ENCODE results near the gene PAFAH1B1.

PAFAH1B1 gene

DNA sequence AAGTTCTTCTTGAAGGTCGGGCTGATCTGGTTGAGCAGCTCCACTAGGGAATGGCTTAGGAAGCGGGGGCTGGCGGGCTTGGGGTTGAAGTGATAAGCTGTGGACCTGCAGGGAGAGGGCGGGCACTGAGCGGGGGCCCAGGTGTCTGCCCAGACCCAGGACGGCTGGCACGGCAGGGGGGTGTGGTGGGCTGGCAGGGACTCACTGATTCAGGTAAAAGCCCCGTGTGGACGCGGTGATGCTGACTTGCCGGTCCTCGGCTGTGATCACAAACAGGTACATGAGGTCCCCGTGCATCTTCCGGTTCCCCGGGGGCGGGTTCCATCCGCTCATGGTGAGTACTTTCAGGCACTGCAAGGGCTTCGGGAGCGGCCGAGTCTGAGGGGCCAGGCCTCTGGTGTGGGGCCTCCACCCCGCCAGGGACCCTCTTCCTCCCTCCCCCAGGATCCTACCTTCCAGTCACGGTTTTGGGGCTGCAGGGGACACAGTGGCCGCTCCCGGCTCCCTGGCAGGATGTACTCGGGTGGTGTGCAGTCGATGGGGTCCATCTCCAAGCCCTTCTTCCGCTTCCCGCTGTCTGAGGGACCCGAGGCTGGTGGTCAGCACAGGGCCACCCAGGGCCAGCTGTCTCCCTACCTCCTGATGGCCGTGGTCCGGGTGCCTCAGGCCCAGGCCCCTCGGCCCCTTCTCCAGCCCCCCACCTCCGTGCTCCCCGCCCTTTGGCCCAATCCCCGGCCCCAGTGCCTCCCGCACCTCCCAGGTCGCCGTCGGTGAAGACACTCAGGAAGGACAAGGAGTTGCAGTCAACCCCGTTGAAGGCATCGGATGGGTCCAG, 107.9 kb downstream of the PAFAH1B1 start:
- in situ Hi-C loops (cut with HindIII; ENCODE audit: low sequenced_read_pairs) = no loop called here

DNA sequence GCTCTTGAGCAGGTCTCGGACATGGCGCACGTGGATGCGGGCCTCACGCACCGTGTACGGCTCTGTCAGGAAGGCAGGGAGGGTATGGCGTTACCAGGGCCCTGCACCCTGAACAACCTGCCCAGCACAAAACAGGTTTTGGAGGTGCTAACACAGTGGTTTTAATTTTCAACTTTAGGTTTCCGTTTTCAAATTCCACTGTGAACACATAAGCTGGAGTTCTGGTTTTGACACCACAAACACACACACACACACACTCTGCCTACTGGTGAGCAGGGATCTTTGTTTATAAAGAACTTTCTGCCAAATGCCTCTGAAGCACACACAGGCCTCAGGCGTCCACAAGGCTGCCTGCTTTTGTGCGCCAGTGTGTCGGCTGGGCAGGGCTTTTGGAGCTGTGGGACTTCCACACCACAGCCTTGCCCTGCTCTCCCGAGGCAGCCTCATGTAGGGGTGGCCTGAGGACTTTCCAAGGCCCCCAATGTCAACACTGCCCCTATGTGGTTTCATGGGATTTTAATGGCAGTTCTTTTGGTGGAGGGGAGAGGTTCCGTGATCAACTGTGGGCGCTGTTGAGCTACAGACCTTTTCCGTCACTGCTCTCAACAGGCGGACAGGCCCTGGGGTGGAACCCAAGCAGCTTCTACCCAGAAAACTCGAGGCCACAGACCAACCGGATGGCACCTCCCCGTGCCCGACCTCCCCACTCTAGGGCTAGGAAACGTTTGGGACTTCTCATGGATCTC, 108.7 kb downstream of the PAFAH1B1 start:
- in situ Hi-C loops (cut with HindIII; ENCODE audit: low sequenced_read_pairs) = no loop called here

DNA sequence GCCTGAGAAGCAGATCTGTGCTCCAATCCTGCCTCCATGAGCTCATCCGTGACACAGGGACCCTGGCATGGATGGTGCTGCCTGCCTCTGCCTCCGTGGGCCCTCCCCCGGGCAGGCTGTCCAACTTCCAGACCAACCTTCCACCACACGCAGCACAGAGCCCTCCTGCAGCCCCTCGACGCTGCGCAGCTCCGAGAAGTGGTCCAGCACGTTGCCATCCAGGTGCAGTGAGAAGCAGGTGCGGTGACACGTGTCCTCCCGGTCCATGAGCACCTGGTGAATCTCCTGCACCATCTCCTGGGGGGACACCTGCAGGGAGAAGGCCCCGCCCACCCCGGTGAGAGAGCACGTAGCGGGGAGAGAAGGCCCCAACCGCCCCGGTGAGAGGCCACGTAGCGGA, 109.7 kb downstream of the PAFAH1B1 start:
- in situ Hi-C loops (cut with HindIII; ENCODE audit: low sequenced_read_pairs) = no loop called here

DNA sequence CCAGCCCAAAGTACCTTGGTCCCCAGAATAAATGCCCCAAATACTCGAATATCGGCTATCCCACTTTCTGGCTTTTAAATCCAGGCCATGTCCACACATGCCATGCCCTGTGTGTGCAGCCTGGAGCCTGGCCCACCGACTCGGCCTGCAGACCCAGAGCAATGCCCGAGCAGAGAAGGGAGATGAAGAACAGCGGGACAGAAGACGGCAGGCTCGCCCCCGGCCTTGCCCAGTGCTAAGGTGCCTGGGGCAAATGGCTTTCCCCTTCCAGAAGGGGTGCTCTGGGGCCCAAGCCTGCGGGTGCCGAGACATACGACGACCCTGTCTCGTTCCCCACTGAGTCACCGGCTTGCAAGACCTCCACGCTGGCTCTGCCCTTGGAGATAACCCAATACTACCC, 110.2 kb downstream of the PAFAH1B1 start:
- in situ Hi-C loops (cut with HindIII; ENCODE audit: low sequenced_read_pairs) = no loop called here

DNA sequence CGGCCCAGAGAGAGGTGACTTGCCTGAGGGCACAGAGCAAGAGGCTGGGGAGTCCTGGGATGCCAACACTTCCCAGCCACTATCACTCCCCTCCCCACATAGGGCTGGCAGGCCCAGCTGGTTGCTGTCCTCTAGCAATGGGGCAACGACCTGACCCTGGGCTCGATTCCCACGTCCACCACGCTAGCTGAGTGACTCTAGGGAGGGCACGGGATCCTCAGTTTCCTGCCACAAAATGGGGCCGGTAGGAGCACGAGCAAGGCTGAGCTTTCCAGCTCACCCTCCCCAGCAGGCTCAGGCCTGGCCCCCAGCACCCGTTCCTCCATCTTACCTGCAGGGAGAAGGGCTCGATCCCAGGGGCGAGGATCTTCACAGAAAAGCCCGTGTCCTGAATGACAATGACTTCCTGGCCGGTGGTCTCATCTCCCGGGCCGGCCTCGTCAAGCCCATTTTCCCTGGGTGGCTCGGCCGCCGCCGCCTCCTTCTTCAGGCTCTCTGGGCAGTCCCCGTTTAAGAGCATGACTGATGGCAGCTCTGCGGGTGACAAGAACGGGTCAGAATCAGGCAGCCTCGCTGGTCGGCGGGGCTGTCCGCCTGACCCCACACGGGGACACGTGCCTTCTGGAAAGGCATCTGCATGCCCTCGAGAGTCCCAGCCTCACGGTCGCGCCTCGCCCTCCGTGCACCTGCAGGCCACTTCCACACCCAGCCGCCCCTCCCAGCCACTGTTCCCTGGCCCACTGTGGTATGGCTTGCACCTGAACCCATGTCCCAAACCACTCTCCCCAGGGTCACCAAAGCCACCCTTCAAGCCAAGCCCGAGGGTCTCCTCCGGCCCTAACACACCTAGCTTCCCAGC, 110.8 kb downstream of the PAFAH1B1 start:
- in situ Hi-C loops (cut with HindIII; ENCODE audit: low sequenced_read_pairs) = no loop called here

DNA sequence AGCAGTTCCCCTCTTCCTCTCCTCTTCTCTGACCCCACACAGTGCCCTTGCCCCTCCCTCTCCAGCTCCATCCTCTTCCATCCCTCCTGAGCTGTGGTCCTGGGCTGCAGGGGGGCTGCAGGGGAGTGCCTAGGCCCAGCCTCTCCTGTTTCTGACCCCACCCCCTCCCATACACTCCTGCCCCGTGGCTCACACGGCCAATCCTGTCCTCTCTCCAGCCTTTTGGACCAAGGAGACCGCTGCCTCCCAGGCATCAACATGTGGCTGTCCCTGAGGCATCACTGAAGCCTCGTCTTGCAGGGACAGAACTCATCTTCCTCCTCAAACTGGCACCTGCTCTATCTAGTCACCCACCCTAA, 111.4 kb downstream of the PAFAH1B1 start:
- in situ Hi-C loops (cut with HindIII; ENCODE audit: low sequenced_read_pairs) = no loop called here

DNA sequence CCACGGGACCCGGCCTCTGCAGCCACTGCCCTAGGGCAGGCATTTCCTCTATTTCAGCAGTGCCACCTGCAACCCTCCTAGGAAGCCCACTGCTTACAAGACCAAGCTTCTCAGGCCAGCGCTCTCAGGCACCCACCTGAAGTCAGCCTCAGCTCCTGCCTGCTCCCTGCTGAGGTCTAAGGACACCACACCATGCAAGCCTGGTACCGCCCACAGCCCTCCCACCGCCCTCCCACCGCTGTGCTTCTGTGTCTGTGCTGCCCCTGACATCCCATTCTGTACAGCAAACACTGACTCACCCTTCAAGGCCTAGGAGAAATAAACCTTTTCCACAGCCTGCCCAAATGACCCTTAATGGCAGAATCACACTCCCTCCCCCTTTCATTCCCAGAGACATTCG, 111.8 kb downstream of the PAFAH1B1 start:
- in situ Hi-C loops (cut with HindIII; ENCODE audit: low sequenced_read_pairs) = no loop called here

DNA sequence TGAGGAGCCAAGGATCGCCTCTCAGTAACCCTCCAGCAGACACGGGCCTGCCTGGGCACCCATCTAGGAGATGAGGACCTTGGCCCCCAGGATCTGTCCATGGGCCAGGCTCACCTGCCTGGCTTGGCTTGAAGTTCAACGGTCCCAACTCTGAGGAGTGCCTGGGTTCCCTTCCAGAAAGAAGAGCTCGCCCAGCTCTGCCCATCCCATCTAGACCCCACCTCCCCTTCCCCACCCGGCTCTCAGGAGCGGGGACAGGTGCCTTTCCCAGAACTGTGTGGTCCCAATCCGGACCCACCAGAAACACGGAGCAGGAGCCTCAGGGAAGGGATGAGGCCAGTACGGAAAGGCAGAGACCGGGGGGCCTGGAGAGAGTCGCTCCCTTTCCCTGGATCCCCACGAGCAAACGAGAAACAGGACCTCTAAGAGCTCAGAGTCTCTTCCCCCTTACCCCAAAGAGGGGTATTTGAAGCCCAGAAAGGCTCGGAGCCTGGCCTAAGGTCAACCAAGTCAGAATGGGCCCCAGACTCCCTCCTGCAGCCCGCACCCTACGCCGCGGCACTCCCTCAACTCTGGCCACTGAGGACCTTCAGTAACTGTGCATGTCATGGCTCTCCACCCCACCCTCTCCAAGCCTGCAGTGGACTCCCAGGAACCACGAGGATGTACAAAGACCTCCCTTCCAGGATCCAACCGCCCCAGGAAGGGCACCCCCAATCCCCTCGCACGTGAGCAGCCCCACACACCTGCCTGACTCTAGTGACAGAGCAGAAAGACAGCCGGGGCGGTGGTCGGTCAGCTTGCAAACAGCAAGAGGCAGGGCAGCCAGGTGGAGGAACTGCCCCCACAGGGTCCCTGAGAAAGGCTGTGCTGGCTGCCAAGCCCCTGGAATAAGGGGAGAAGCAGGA, 112.7 kb downstream of the PAFAH1B1 start:
- in situ Hi-C loops (cut with HindIII; ENCODE audit: low sequenced_read_pairs) = no loop called here

DNA sequence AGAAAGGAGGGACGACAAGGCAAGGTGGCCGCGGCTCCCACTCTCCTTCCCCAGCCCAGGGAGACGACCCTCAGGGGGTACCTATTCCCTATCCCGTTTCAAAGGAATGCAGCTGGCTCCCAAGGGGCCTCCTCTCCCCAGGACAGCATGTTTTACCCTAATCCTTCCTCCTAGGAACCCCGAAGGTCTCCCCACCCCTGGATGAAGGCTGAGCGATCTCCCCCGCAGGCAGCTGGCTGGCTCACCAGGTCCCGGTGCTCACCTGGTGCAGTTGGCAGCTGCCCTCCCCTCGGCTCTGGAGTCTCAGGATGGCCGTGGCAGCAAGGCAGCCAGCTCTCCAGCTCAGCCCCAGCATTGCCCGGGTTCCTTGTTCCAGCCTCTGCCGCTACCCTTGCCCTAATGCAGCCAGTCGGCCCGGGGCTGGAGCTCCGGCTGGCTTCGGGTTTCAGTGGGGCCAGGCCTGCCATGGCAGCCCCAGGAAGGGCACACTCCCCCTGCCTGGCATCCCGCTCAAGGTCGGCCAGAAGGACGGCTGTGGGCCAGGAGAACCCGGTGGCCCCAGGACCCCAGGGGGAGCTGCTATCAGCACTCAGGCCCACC, 113.6 kb downstream of the PAFAH1B1 start:
- in situ Hi-C loops (cut with HindIII; ENCODE audit: low sequenced_read_pairs) = no loop called here

DNA sequence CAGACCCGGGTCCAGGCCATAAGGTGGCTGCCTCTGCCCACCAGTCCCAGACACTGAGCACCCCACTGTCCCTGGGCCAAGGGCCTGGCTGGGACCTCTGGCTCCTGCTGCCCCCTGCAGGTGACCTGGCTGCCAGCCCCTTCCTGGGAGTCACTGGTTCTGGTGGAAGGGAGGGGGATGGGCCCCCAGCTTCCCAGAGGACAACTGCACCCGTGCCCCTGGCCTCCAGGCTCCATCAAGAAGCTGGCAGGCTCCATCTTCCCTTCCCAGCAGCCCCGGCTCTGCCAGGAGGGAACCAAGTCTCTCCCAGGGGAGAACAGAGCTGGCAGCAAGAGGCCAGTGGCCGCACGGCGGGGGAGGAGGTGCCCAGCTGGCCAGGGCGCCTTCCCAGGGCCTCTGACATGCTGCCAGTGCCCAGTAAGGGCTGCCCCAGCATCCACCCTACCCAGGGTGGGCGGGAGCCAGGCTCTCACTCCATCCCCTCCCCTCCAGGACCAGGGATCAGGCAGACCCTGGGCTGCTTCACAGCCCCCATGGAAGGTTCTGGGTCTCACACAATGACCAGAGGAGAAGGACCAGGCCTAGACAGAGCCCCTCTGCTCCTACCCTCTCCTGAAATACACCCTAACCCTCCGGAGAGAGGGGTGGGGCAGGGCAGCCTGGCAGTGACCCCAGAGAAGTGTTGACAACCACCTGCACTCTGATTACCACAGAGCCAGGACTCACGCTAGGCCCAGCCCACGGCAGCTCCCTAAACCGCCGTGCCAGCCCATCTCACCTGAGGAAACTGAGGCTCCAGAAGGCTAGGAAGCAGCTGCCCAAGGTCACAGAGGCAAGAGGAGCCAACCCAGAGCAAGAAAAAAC, 114.5 kb downstream of the PAFAH1B1 start:
- in situ Hi-C loops (cut with HindIII; ENCODE audit: low sequenced_read_pairs) = no loop called here

DNA sequence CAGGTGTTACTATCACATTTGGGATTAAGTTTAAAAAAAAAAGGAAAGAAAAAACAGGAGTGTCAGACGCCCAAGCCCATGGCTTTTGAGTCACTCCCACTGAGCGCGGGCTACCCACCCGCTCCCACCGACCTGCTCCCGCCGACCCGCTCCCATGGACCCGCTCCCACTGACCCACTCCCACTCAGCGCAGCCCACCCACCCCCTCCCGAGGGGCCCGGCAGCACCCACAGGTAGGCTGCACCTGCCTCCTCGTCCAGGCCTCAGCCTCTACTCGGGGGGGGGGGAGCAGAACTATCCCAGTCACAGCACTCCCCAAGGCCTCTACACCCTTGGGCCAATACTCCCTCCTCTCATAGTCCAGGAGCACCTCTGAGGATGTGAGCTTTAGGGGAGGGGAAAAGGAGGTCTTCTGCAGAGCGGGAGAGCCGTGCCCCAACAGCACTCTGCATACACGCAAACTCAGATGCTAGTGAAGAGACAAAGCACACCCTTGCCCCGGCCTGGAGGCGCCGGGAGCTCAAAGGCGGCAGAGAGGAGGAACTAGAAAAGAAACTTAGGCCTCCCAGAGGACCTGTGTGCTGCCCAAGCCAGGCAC, 115.2 kb downstream of the PAFAH1B1 start:
- in situ Hi-C loops (cut with HindIII; ENCODE audit: low sequenced_read_pairs) = no loop called here

DNA sequence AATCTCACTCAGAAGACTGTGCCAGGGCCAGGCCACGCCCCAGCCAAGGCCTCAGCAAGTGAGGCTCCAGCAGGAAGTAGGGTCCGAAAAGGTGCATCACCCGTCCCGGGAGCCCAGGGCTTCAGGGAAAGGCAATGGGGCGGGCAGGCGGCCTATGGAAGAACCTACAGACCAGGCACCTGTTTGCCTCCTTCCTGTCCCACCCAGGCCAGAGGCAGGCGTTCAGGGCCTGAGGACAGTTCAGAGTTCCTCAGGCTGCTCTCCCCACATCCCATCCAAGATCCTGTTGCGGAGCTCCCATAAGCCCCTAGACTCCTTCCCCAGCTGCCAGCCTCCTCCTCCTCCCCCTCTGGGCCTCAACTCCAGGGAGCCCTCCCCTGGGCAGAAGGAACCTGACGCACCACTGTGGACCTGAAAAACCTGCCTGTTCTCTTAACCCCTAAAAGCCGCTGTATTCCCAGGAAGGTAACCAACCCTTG, 115.8 kb downstream of the PAFAH1B1 start:
- in situ Hi-C loops (cut with HindIII; ENCODE audit: low sequenced_read_pairs) = no loop called here

DNA sequence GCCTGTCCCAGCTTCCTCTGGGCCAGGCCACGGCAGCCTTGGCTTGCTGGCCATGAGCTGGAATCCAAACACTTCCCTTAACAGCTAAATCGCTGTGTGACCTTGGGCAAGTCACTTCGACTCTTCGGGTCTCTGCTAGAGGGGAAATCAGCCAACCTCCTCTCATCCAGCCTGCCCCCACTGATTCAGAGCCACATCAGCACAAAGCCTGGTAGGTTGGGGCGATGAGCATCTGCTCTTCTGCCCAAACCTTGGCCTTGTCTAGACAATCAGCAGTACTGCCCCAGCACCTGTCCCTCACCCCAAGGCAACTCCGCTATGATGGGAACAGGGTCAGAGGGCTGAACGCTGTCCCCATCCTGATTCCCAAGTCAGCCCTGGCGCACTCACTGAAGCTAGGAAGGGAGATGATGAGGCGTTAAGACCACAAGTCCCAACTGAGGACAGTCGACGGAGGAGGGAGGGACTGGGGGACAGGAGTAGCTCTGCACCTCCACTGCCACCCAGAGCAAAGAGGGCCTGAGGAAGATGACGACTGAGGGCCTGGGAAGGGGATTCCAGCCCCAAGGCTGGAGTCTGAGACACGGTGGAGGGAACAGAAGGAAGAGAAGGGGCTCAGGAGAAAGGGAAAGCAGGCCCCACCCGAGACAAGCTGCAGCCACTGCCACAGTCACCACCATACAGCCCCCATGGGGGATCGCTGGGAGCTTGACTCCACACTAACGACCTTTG, 116.8 kb downstream of the PAFAH1B1 start:
- in situ Hi-C loops (cut with HindIII; ENCODE audit: low sequenced_read_pairs) = no loop called here

DNA sequence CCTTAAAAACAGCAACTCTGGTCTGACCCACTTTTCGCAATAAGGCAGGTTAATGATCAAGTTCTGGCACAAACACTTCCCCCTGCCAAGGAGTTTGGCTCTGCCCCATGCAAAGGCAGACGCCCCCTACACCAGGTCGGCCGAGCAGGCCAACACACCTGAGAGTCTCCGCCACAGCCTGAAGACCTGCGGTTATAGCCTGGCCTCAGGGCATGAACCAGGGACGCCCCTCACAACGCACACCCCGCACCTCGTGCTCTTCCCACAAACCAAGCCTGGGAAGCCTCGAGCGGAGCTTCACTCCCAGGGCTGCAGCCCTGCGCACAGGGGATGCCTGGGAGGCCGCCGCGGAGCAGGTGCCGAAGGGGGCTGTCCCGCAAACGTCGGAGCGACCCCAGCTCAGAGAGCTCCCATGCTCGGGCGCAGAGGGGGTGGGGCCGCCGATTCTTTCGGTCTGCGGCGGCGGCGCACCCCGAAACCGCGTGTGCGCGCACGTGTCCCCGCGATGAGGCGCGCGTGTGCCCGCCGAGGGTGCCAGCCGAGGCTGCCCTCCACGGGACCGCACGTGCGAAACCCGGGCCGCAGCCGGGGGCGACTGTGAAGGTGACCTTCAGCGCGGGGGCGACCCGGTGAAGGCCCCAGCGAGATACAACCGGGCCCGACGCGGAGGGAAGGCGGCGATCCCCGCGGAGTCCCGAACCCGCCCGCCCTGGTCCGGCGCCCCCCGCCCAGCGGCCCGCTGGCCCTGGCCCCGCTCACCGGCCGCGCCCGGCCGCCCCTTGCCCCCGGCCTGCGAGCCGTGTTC, 117.6 kb downstream of the PAFAH1B1 start:
- in situ Hi-C loops (cut with HindIII; ENCODE audit: low sequenced_read_pairs) = no loop called here

DNA sequence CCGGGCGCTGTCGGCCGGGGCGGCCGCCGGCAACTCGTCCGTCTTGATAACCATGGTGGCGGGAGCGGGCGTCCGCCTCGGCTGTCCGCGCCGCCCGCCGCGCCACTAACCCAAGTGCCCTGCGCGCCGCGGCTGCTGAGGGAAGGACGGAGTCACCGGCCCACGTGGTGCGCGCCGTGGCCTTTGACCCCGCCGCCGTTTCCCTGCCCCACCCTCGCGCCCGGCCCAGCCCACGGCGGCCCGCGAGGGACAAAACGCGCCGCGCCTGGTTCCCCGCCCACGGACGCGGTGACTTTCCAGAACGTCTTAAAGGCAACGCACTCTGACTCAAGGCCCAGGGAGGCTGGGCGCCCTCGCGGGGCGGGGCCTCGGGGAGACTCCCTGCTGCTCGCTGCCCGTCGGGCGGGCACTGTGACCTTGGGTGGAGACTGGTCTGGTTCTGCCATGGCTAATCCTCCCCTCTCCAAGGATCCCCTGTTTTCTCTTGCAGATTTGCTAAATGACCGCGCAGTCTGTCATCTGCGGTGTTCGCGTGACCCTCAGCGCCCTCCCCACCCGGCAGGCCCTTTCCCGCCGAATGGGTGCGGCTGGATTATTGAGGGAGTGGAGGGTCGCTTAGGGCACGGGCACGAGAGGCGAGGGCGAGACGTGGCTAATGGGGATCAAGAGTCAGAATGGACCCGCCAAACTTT, 118.3 kb downstream of the PAFAH1B1 start, which contains the start of gene CLUH:
CLUH (minus strand) TSS at position 157 of the 692 bp plus-strand sequence; CDS start at position 54, 103 bp downstream.
- in situ Hi-C loops (cut with HindIII; ENCODE audit: low sequenced_read_pairs) = no loop called here

DNA sequence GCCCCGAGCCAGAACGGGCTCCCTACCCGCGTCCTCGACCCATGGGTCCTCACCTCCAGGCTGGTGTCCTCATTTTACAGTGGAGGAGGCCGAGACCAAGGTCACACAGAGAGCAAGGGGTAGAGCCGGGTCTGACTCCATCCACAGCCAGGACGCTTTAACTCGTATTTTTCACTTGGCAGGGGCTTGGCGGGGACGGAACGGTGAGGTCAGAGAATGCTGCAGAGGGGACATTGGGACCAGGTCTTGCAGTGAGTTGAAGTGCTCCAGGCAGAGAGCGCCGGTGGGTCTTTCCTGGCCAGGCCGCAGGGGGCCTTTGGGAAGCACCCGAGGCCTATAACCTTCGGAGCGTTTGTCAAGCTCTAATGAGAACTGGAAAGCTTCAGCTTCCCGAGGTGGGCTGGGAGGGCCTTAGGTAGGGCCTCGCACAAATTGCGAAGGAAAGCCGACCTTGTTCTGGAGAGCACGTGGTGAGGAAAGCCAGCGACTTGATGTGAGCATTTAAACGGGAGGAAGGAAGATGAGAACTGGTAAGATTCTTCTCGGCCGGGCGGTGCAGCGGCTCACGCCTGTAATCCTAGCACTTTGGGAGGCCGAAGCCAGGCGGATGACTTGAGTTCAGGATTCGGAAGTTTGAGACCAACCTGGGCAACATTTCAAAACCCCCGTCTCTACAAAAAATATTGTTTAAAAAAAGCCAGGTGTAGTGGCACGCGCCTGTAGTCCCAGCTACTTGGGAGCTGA, 119.0 kb downstream of the PAFAH1B1 start:
- in situ Hi-C loops (cut with HindIII; ENCODE audit: low sequenced_read_pairs) = no loop called here
